GM12878 (cell line): Measurements from ENCODE around the gene ARHGEF1. TPM values are rescaled to one million over a fixed set of nuclear protein-coding genes. Genes with fewer than 3 reads are reported as not detected.

Experiments used
- ATF7 ChIP-seq: fragments of 450-650 bp; IDR thresholded peaks from 2 replicates; pipeline ENCODE4 v1.6.1; 2016; ENCODE audit warnings: low read depth, mild to moderate bottlenecking
- E4F1 ChIP-seq: fragments of 450-650 bp; IDR thresholded peaks from 2 replicates; pipeline ENCODE4 v1.6.1; 2018; ENCODE audit warnings: borderline replicate concordance, mild to moderate bottlenecking; ENCODE audit not compliant: partially characterized antibody
- ETV6 ChIP-seq, 2 experiments: fragments of 450-650 bp in 1 of 2; IDR thresholded peaks in 1 of 2; conservative IDR thresholded peaks in 1 of 2; 2 replicates each; pipeline ENCODE4 v1.6.1; 2014; ENCODE audit warnings: antibody characterized with exemption in 1 of 2, borderline replicate concordance in 1 of 2, low read depth in 1 of 2, mild to moderate bottlenecking in 1 of 2, moderate library complexity in 1 of 2
- GABPA ChIP-seq: IDR thresholded peaks from 2 replicates; pipeline ENCODE4 v1.6.1; 2014; ENCODE audit warnings: antibody characterized with exemption, low read depth, mild to moderate bottlenecking, inconsistent platforms
- GATAD2B ChIP-seq: fragments of 450-650 bp; conservative IDR thresholded peaks from 2 replicates; pipeline ENCODE4 v1.6.1; 2017; ENCODE audit warnings: low read depth, mild to moderate bottlenecking, moderate library complexity
- IKZF1 ChIP-seq: fragments of 450-650 bp; conservative IDR thresholded peaks from 2 replicates; pipeline ENCODE4 v1.6.1; 2017; ENCODE audit warnings: antibody characterized with exemption, mild to moderate bottlenecking
- IRF5 ChIP-seq: fragments of 450-650 bp; IDR thresholded peaks from 2 replicates; pipeline ENCODE4 v1.6.1; 2017; ENCODE audit warnings: borderline replicate concordance
- KDM1A ChIP-seq: fragments of 200-600 bp; sonication (generic); IDR thresholded peaks from 2 replicates; pipeline ENCODE4 v1.6.1; 2016; ENCODE audit warnings: borderline replicate concordance
- MAX ChIP-seq: IDR thresholded peaks from 2 replicates; pipeline ENCODE4 v1.6.1; 2012; ENCODE audit warnings: low read depth, low read length, improper control_type of control experiment
- NRF1 ChIP-seq: conservative IDR thresholded peaks from 2 replicates; pipeline ENCODE4 v1.6.1; 2011; ENCODE audit warnings: mild to moderate bottlenecking, low read depth, low read length, improper control_type of control experiment
- PRDM15 ChIP-seq: fragments of 450-650 bp; formaldehyde crosslinking; IDR thresholded peaks from 2 replicates; pipeline ENCODE4 v1.4.0; 2020; ENCODE audit warnings: mild to moderate bottlenecking, moderate library complexity
- RAD51 ChIP-seq: fragments of 450-650 bp; IDR thresholded peaks from 2 replicates; pipeline ENCODE4 v1.6.1; 2016; ENCODE audit warnings: moderate library complexity, mild to moderate bottlenecking, inconsistent platforms
- RB1 ChIP-seq: fragments of 450-650 bp; formaldehyde crosslinking; IDR thresholded peaks from 2 replicates; pipeline ENCODE4 v1.6.1; 2017; ENCODE audit warnings: mild to moderate bottlenecking, borderline replicate concordance
- RBBP5 ChIP-seq: fragments of 200-600 bp; sonication (generic); conservative IDR thresholded peaks from 2 replicates; pipeline ENCODE4 v1.6.1; 2016
- SIN3A ChIP-seq: IDR thresholded peaks from 2 replicates; pipeline ENCODE4 v1.6.1; 2012; ENCODE audit warnings: low read depth, low read length, improper control_type of control experiment
- SMAD1 ChIP-seq: fragments of 450-650 bp; IDR thresholded peaks from 2 replicates; pipeline ENCODE4 v1.6.1; 2018; ENCODE audit warnings: mild to moderate bottlenecking, low read depth; ENCODE audit not compliant: partially characterized antibody
- SMAD5 ChIP-seq: IDR thresholded peaks from 2 replicates; pipeline ENCODE4 v1.6.1; 2016; ENCODE audit warnings: antibody characterized with exemption, low read depth
- STAT3 ChIP-seq: IDR thresholded peaks from 2 replicates; pipeline ENCODE4 v1.6.1; 2011; ENCODE audit warnings: low read depth, low read length, improper control_type of control experiment
- SUZ12 ChIP-seq: fragments of 200-600 bp; sonication (generic); IDR thresholded peaks from one replicate; pipeline ENCODE4 v1.6.1; 2018; ENCODE audit warnings: antibody characterized with exemption, mild to moderate bottlenecking; ENCODE audit not compliant: unreplicated experiment
- ZNF207 ChIP-seq: fragments of 450-650 bp; IDR thresholded peaks from 2 replicates; pipeline ENCODE4 v1.6.1; 2014; ENCODE audit warnings: antibody characterized with exemption, mild to moderate bottlenecking, borderline replicate concordance
- ZNF274 ChIP-seq: IDR thresholded peaks from one replicate; pipeline ENCODE4 v1.8.0; 2011; ENCODE audit not compliant: insufficient read length, insufficient read depth
- polyA plus RNA-seq, 11 experiments: library from polyadenylated mRNA; depleted of rRNA in 4 of 11; unstranded in 6 of 11; stranded (reverse) in 5 of 11; fragments of >200 nt; fragmentation: Nextera tagmentation in 4 of 11; fragmentation: Illumina TruSeq in 1 of 11; extraction: Ambion mirVana in 4 of 11; extraction: Trizol in 1 of 11; gene quantifications; 1 replicate in 1 of 11; 2 replicates in 10 of 11; pipeline versions ENCODE4 v1.2.1 to v1.2.3, GENCODE V29; 2011 to 2016; ENCODE audit warnings: inconsistent platforms in 2 of 11, missing spikeins in 2 of 11, low read depth in 1 of 11
- total RNA-seq, 4 experiments: library from RNA; depleted of rRNA in 3 of 4; stranded (reverse); fragments of >200 nt in 3 of 4; fragmentation: Illumina TruSeq in 1 of 4; extraction: Trizol in 1 of 4; gene quantifications; 2 replicates each; pipeline versions ENCODE4 v1.2.1 to v1.2.3, GENCODE V29; 2013 to 2021

The ARHGEF1 gene
- total and polyA plus RNA-seq, 10 of the 15 experiments (the other 5 are each of a cell fraction or from before 2014, with no cell fraction given): 1.2 to 207 (median 53.9) TPM

- TF ChIP-seq RBBP5 (no peak), GATAD2B (peak; percentile 58; the same call in 1 of the 2 replicates), MAX (no peak), RAD51 (no peak), ZNF207 (no peak), ZNF274 (no peak), SMAD1 (peak; percentile 64), SMAD5 (no peak), ATF7 (peak; percentile 69), IKZF1 (peak; percentile 65), IRF5 (no peak), PRDM15 (CRISPR knock-in tag) (no peak), NRF1 (no peak), RB1 (no peak), GABPA (peak; percentile 75; the same call in 1 of the 2 replicates), E4F1 (no peak), ETV6 (conservative IDR thresholded peaks at IDR 0.05 in 1 of 2, IDR thresholded peaks at IDR 0.05 in 1 of 2; ENCODE audit: borderline replicate concordance in 1 of 2, low read depth in 1 of 2) (peak in 1 of 2 experiments; percentile 62; a peak in 1 of 4 replicates), STAT3 (no peak), SIN3A (no peak), KDM1A (no peak), SUZ12 (no peak)
Measured at GRCh38 chr19:41886761-41887710, 4.1 kb downstream of the ARHGEF1 start (continued).
